Smooth muscle cell of bladder (primary cell): ENCODE results near the gene CYTH1. TPM values are rescaled to one million over a fixed set of nuclear protein-coding genes. Genes with fewer than 3 reads are reported as not detected.

Experiments
- total RNA-seq: library from RNA; depleted of rRNA; stranded (reverse); fragments of >200 nt; gene quantifications from 2 replicates; pipeline ENCODE4 v1.2.3, GENCODE V29; 2014

The CYTH1 gene
- 6.3 and 7.5 TPM in 2 replicates for total RNA-seq

GRCh38 chr17:78781893-78782304, at the start of gene CYTH1:
CYTH1 (minus strand) TSS chr17:78782273; CDS start chr17:78782223, 50 bp downstream.

Other genes with a start within 250 kb of the CYTH1 start
- under 0.01 TPM in 1 of 2 replicates, not detected in the other for gene DNAH17, start 204.9 kb downstream of the CYTH1 start, total RNA-seq
- gene USP36, start 58.5 kb upstream of the CYTH1 start, total RNA-seq = 11.2 and 14.6 TPM in 2 replicates
- 0.85 and 1.8 TPM in 2 replicates for gene CEP295NL, start 120.9 kb upstream of the CYTH1 start, total RNA-seq
- gene TIMP2, start 143.1 kb upstream of the CYTH1 start, total RNA-seq = 44.7 and 79.5 TPM in 2 replicates
- gene LGALS3BP, start 197.7 kb upstream of the CYTH1 start, total RNA-seq = 258 and 334 TPM in 2 replicates
- 27.9 and 42.5 TPM in 2 replicates for gene CANT1, start 227.5 kb upstream of the CYTH1 start, total RNA-seq
- gene C1QTNF1, start 241.9 kb upstream of the CYTH1 start, total RNA-seq = 40.4 and 77.1 TPM in 2 replicates